SK-N-SH (cell line): ENCODE measurements around the gene FNDC3B. TPM values are rescaled to one million over a fixed set of nuclear protein-coding genes. Genes with fewer than 3 reads are reported as not detected.

Experiments used
- CTCF ChIA-PET: fragments of 300-600, 350-600 bp; formaldehyde crosslinking; extraction: SDS; loops from one replicate; lab custom pipeline; 2021; lab: Yijun Ruan, JAX
- POLR2A ChIA-PET: fragments of 350-600 bp; sonication (Branson Sonifier 250); formaldehyde crosslinking; extraction: SDS; loops from one replicate; lab custom pipeline; 2020; ENCODE audit warnings: antibody characterized with exemption, inconsistent platforms; lab: Yijun Ruan, JAX
- DNase-seq: peaks from one replicate; pipeline ENCODE4 v3.0.0; 2012
- H2AFZ ChIP-seq: fragments of 200-600 bp; sonication (generic); 2 replicates; pipeline ENCODE4 v1.8.1; 2016; ENCODE audit warnings: antibody characterized with exemption, mild to moderate bottlenecking, low read depth
- H3F3A ChIP-seq: fragments of 200-600 bp; sonication (generic); replicated peaks from 2 replicates; pipeline ENCODE3; 2016; ENCODE audit warnings: antibody characterized with exemption, mild to moderate bottlenecking; ENCODE audit not compliant: insufficient read depth
- H3K27ac ChIP-seq, 2 experiments: fragments of 200-500 bp in 1 of 2; fragments of 200-600 bp in 1 of 2; sonication (Bioruptor generic) in 1 of 2; sonication (generic), shearing (Covaris generic) in 1 of 2; 2 replicates each; pipeline versions ENCODE4 v1.5.1 to v1.6.1; 2014 to 2016; ENCODE audit warnings: low read depth in 2 of 2, inconsistent platforms in 1 of 2, low read length in 1 of 2, mild to moderate bottlenecking in 1 of 2, mixed read lengths in 1 of 2
- H3K27me3 ChIP-seq: fragments of 200-600 bp; sonication (generic), shearing (Covaris generic); 2 replicates; pipeline ENCODE4 v1.6.1; 2016; ENCODE audit warnings: mixed run types; ENCODE audit not compliant: insufficient read depth
- H3K36me3 ChIP-seq, 2 experiments: fragments of 200-500 bp in 1 of 2; fragments of 200-600 bp in 1 of 2; sonication (Bioruptor generic) in 1 of 2; sonication (generic) in 1 of 2; replicated peaks in 1 of 2; 2 replicates each; pipeline versions ENCODE3 to v1.5.1; 2014 to 2016; ENCODE audit warnings: low read length in 1 of 2, mild to moderate bottlenecking in 1 of 2; ENCODE audit not compliant: insufficient read depth in 2 of 2, control insufficient read depth in 1 of 2
- H3K4me1 ChIP-seq, 2 experiments: fragments of 200-500 bp in 1 of 2; fragments of 200-600 bp in 1 of 2; sonication (Bioruptor generic) in 1 of 2; sonication (generic), shearing (Covaris generic) in 1 of 2; 2 replicates each; pipeline versions ENCODE4 v1.5.1 to v1.6.1; 2014 to 2016; ENCODE audit warnings: low read depth in 1 of 2, low read length in 1 of 2, mixed run types in 1 of 2; ENCODE audit not compliant: insufficient read depth in 2 of 2, control insufficient read depth in 1 of 2
- H3K4me2 ChIP-seq: fragments of 200-600 bp; sonication (generic), shearing (Covaris generic); 2 replicates; pipeline ENCODE4 v1.6.1; 2017; ENCODE audit warnings: mixed run types
- H3K4me3 ChIP-seq, 2 experiments: fragments of 200-500 bp in 1 of 2; fragments of 200-600 bp in 1 of 2; sonication (Bioruptor generic) in 1 of 2; sonication (generic), shearing (Covaris generic) in 1 of 2; 2 replicates each; pipeline versions ENCODE4 v1.5.1 to v1.8.1; 2014 to 2016; ENCODE audit warnings: low read depth in 2 of 2, inconsistent platforms in 1 of 2, low read length in 1 of 2, mild to moderate bottlenecking in 1 of 2, mixed read lengths in 1 of 2, moderate library complexity in 1 of 2
- H3K79me2 ChIP-seq: fragments of 200-600 bp; sonication (generic); 2 replicates; pipeline ENCODE4 v1.8.1; 2017; ENCODE audit warnings: mild to moderate bottlenecking; ENCODE audit not compliant: insufficient read depth
- H3K9ac ChIP-seq: fragments of 200-600 bp; sonication (generic); 2 replicates; pipeline ENCODE4 v1.6.1; 2017; ENCODE audit warnings: mixed run types
- H3K9me2 ChIP-seq: fragments of 200-600 bp; sonication (generic); 2 replicates; pipeline ENCODE4 v1.6.1; 2017; ENCODE audit warnings: mixed run types
- H3K9me3 ChIP-seq: fragments of 200-600 bp; sonication (generic); 2 replicates; pipeline ENCODE4 v1.6.1; 2017; ENCODE audit warnings: mixed run types, mild to moderate bottlenecking, moderate library complexity
- H4K20me1 ChIP-seq: fragments of 200-600 bp; sonication (generic); 2 replicates; pipeline ENCODE4 v1.6.1; 2017; ENCODE audit warnings: mild to moderate bottlenecking, mixed run types; ENCODE audit not compliant: insufficient read depth
- CHD2 ChIP-seq: fragments of 150-350 bp; IDR thresholded peaks from 2 replicates; pipeline ENCODE4 v1.6.1; 2018; ENCODE audit warnings: low read length; ENCODE audit not compliant: partially characterized antibody
- CTCF ChIP-seq: fragments of 200-600 bp; sonication (generic); IDR thresholded peaks from 2 replicates; pipeline ENCODE4 v1.6.1; 2017; ENCODE audit warnings: antibody characterized with exemption, mild to moderate bottlenecking, moderate library complexity
- ELF1 ChIP-seq: IDR thresholded peaks from 2 replicates; pipeline ENCODE4 v1.4.0; 2012
- EZH2phosphoT487 ChIP-seq: fragments of 200-600 bp; sonication (generic); IDR thresholded peaks from 2 replicates; pipeline ENCODE4 v1.6.1; 2017; ENCODE audit warnings: low read depth, mixed run types, mild to moderate bottlenecking, antibody characterized with exemption, moderate library complexity, borderline replicate concordance
- FOXJ3 ChIP-seq: sonication (generic); formaldehyde crosslinking; IDR thresholded peaks from 2 replicates; pipeline ENCODE4 v1.5.1; 2020; ENCODE audit warnings: mild to moderate bottlenecking, missing genetic modification reagents
- FOXM1 ChIP-seq: IDR thresholded peaks from 2 replicates; pipeline ENCODE4 v1.4.0; 2012; ENCODE audit warnings: low read depth, mild to moderate bottlenecking
- GABPA ChIP-seq: IDR thresholded peaks from 2 replicates; pipeline ENCODE4 v1.4.0; 2012; ENCODE audit warnings: low read depth, mild to moderate bottlenecking
- GATA2 ChIP-seq: sonication (generic); formaldehyde crosslinking; IDR thresholded peaks from 2 replicates; pipeline ENCODE4 v1.5.0; 2020; ENCODE audit warnings: mild to moderate bottlenecking, missing genetic modification reagents
- JUND ChIP-seq: IDR thresholded peaks from 2 replicates; pipeline ENCODE4 v1.4.0; 2012
- MEF2A ChIP-seq: IDR thresholded peaks from 2 replicates; pipeline ENCODE4 v1.4.0; 2012; ENCODE audit warnings: low read depth, borderline replicate concordance
- MXI1 ChIP-seq: IDR thresholded peaks from 2 replicates; pipeline ENCODE4 v1.6.1; 2012; ENCODE audit warnings: mild to moderate bottlenecking, low read depth, low read length, improper control_type of control experiment
- PBX3 ChIP-seq: IDR thresholded peaks from 2 replicates; pipeline ENCODE4; 2012
- POLR2AphosphoS5 ChIP-seq: IDR thresholded peaks from 2 replicates; pipeline ENCODE4 v1.6.1; 2012; ENCODE audit warnings: low read depth, low read length
- REST ChIP-seq: IDR thresholded peaks from 2 replicates; pipeline ENCODE4 v1.6.1; 2012; ENCODE audit warnings: mild to moderate bottlenecking, low read depth, low read length, moderate library complexity
- RFX5 ChIP-seq: IDR thresholded peaks from 2 replicates; pipeline ENCODE4 v1.6.1; 2012; ENCODE audit warnings: mild to moderate bottlenecking, improper control_type of control experiment, low read length
- RXRA ChIP-seq: IDR thresholded peaks from 2 replicates; pipeline ENCODE4 v1.4.0; 2012; ENCODE audit warnings: low read depth, mild to moderate bottlenecking, borderline replicate concordance
- SIN3A ChIP-seq: IDR thresholded peaks from 2 replicates; pipeline ENCODE4 v1.6.1; 2012; ENCODE audit warnings: low read depth, mild to moderate bottlenecking, low read length, moderate library complexity, borderline replicate concordance
- TCF12 ChIP-seq: IDR thresholded peaks from 2 replicates; pipeline ENCODE4 v1.4.0; 2012
- USF1 ChIP-seq: IDR thresholded peaks from 2 replicates; pipeline ENCODE4 v1.4.0; 2012; ENCODE audit warnings: low read depth, borderline replicate concordance
- YY1 ChIP-seq: IDR thresholded peaks from 2 replicates; pipeline ENCODE4 v1.4.0; 2012; ENCODE audit warnings: low read depth, mild to moderate bottlenecking
- WGBS: methylation state at CpG from one replicate; pipeline ENCODE4 v1.1.6; 2017; ENCODE audit warnings: low lambda C conversion rate; 5-methylcytosine and 5-hydroxymethylcytosine counted together
- polyA plus RNA-seq, 3 experiments: library from polyadenylated mRNA; depleted of rRNA; stranded (reverse); fragments of >200 nt; gene quantifications; 2 replicates each; pipeline ENCODE4 v1.2.3, GENCODE V29; 2012

The FNDC3B gene
- polyA plus RNA-seq, 1 of the 3 experiments (the other 2 are of a cell fraction) = 10.4 TPM

GRCh38 chr3:172048599-172048998, 9.2 kb downstream of the FNDC3B start:
- no peak for DNase-seq
- H3K27ac ChIP-seq = no peak overlapping the region
- H3K4me2 ChIP-seq = no peak overlapping the region
- no peaks in the 10 kb centered on the region for H3K27me3 ChIP-seq
- peaks cover 0 to 15% of the 10 kb centered on the region in 2 experiments; a peak in 3 of 4 replicates for H3K4me1 ChIP-seq
- no peaks in the 10 kb centered on the region for H3K9me3 ChIP-seq
- H4K20me1 ChIP-seq = peaks cover 99% of the 10 kb centered on the region
- H3K9me2 ChIP-seq = no peaks in the 10 kb centered on the region
- H3F3A ChIP-seq = peaks cover 13% of the 10 kb centered on the region
- H3K9ac ChIP-seq = no peak overlapping the region
- no peak overlapping the region for H3K4me3 ChIP-seq
- 98% methylated on average over 2 of the region's 2 CpGs for WGBS
- TF ChIP-seq MXI1 (no peak), USF1 (no peak), MEF2A (no peak), FOXJ3 (CRISPR knock-in tag) (no peak)
- POLR2A ChIA-PET = no interaction called here
- H3K36me3 ChIP-seq = peaks cover 21 to 56% of the 10 kb centered on the region in 2 experiments
- peaks cover 100% of the 10 kb centered on the region for H3K79me2 ChIP-seq
- H2AFZ ChIP-seq = no peak overlapping the region
- CTCF ChIA-PET = no interaction called here

GRCh38 chr3:172051310-172051956, 12.1 kb downstream of the FNDC3B start:
- H3K79me2 ChIP-seq = peaks cover 100% of the 10 kb centered on the region
- H2AFZ ChIP-seq = no peak overlapping the region
- H3K9me3 ChIP-seq = no peaks in the 10 kb centered on the region
- no peak overlapping the region for H3K27ac ChIP-seq
- WGBS = 96% methylated on average over 3 of the region's 3 CpGs
- H3K4me1 ChIP-seq = peaks cover 7 to 11% of the 10 kb centered on the region in 2 experiments; a peak in 3 of 4 replicates
- no peak overlapping the region for H3K4me2 ChIP-seq
- H3K4me3 ChIP-seq = no peak overlapping the region
- peaks cover 13% of the 10 kb centered on the region for H3F3A ChIP-seq
- CTCF ChIA-PET = interaction anchor here (1.2 to 1.5 kb wide), 2 partner anchors 11 to 281 kb away, joined by 3 read pairs; no protein-coding TSS in a partner anchor
- DNase-seq = no peak
- H4K20me1 ChIP-seq = peaks cover 99% of the 10 kb centered on the region
- no peaks in the 10 kb centered on the region for H3K9me2 ChIP-seq
- POLR2A ChIA-PET = no interaction called here
- H3K27me3 ChIP-seq = no peaks in the 10 kb centered on the region
- H3K36me3 ChIP-seq = peaks cover 32 to 63% of the 10 kb centered on the region in 2 experiments
- H3K9ac ChIP-seq = no peak overlapping the region
- TF ChIP-seq SIN3A = no peak
- TF ChIP-seq ELF1 = no peak
- no peak for TF ChIP-seq USF1
- no peak for TF ChIP-seq PBX3
- TF ChIP-seq RFX5 = no peak
- no peak for TF ChIP-seq YY1
- no peak for TF ChIP-seq REST
- TF ChIP-seq RXRA = no peak
- no peak for TF ChIP-seq FOXJ3 (CRISPR knock-in tag)
- no peak for TF ChIP-seq CHD2
- TF ChIP-seq GABPA = no peak
- TF ChIP-seq CTCF = no peak
- TF ChIP-seq EZH2phosphoT487 = no peak
- TF ChIP-seq JUND = no peak
- no peak for TF ChIP-seq TCF12
- no peak for TF ChIP-seq FOXM1
- TF ChIP-seq GATA2 (CRISPR knock-in tag) = no peak
- no peak for TF ChIP-seq POLR2AphosphoS5
